GM10266 (cell line): ENCODE measurements around the gene MAGI2.

Experiments
- DNase-seq: peaks from one replicate; pipeline ENCODE4 v3.0.0; 2012; ENCODE audit errors: extremely low spot score
- CTCF ChIP-seq: IDR thresholded peaks from 2 replicates; pipeline ENCODE4 v1.5.1; 2012; ENCODE audit warnings: mild to moderate bottlenecking, low read depth; ENCODE audit not compliant: control insufficient read depth, insufficient read depth; ENCODE audit errors: missing control alignments

The MAGI2 gene

GRCh38 chr7:78265071-78265470, 1188.4 kb downstream of the MAGI2 start:
- TF ChIP-seq CTCF, result no peak
- DNase-seq, result no peak

GRCh38 chr7:78264105-78264504, 1189.4 kb downstream of the MAGI2 start:
- no peak for DNase-seq
- TF ChIP-seq CTCF, result no peak

GRCh38 chr7:78261739-78262138, 1191.7 kb downstream of the MAGI2 start:
- no peak for DNase-seq
- no peak for TF ChIP-seq CTCF

GRCh38 chr7:78261302-78261701, 1192.2 kb downstream of the MAGI2 start:
- TF ChIP-seq CTCF, result no peak
- DNase-seq, result no peak

GRCh38 chr7:78260826-78261225, 1192.6 kb downstream of the MAGI2 start:
- DNase-seq, result no peak
- TF ChIP-seq CTCF, result no peak

- no peak for DNase-seq
- TF ChIP-seq CTCF, result no peak
Measured at GRCh38 chr7:78254726-78255055, 1198.8 kb downstream of the MAGI2 start.

- no peak for TF ChIP-seq CTCF
- no peak for DNase-seq
Measured at GRCh38 chr7:78253850-78254725, 1199.4 kb downstream of the MAGI2 start.
